Kidney capillary endothelial cell (primary cell): ENCODE measurements around the gene TXNL1.
"Not testable (repeated sequence)": the region's sequence is repeated elsewhere in the genome, so short reads cannot be mapped to it uniquely, and the experiment has no call there.

ENCODE experiments used
- DNase-seq: peaks from one replicate; pipeline ENCODE4 v3.0.0-alpha.2; 2018; ENCODE audit warnings: low spot score

TXNL1 gene

DNA sequence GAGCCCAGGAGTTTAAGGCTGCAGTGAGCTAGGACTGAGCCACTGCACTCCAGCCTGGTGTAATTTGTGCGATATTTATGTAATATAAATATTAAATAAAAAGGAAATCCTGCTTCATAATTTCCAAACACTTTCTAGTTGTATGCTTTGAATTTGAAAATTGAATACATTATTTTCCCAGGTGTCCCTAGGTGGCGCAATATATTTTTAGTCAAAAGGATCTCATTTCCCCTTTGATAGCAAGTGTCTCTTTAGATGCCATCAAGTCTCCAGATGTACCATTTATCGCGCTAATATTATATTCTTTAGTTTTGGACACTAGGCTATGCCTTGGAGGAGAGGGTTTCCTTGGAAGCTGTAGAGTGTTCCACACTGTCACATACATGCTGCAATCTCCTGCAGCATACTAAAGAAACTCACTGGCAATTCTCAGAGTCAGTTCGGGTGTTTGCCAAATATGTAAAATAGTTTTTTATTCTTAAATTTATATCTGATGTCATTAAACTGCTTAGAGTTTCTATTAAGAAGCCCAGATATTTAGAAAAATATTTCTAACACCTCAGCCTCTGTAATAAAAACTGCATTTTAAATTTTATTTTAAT lies 7.1 kb upstream of the TXNL1 start:
- DNase-seq = no peak

GRCh38 chr18:56643381-56643780 lies 5.0 kb upstream of the TXNL1 start:
- no peak for DNase-seq

- peak; percentile 52 for DNase-seq
These were observed 3.4 kb upstream of the TXNL1 start for GRCh38 chr18:56641714-56642337.

DNA sequence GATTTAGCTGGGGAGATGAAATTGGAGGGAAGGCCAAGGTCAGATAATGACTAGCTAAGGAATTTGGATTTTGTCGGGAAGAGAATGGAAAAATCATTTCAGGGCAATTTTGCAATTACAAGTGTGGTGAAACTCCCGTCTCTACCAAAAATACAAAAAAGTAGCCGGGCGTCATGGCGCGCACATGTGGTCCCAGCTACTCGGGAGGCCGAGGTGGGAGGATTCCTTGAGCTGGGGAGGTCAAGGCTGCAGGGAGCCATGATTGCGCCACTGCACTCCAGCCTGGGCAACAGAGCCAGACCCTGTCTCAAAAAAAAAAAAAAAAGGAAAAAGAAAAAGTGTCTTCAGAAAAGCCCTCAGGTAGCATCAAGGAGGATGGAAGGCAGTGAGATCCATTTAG lies 1.2 kb upstream of the TXNL1 start:
- no peak for DNase-seq

GRCh38 chr18:56639104-56639381 lies 651 bp upstream of the TXNL1 start:
- DNase-seq = no peak

DNA sequence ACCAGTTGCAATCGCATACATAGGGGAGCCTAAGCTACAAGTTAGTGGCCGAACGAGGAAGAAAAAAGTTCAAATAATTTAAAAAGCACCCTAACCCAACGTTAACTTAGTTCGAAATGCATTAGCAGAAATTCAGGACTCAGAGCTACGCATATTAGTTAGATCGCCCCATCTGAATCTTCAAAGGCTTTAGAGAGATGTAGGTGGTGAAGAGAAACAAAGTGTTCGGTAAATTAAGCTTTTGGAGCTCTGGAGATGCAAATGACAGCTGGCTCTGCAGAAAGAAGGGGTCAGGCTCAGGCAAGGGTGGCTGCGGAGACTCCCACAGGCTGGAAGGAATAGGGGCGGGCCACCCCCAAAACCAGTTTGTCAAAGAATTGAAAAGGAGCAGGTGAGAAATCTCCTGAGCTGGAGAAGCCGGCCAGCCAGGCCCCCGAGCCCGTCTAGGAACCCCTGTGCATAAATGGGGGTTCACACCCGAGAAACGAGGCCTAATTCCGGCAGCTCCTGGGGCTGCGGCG lies 621 bp downstream of the TXNL1 start:
- peak; percentile 21 for DNase-seq

- peak; percentile 28 for DNase-seq
These were observed 1.2 kb downstream of the TXNL1 start for GRCh38 chr18:56637176-56637575.

GRCh38 chr18:56635007-56635406 lies 3.4 kb downstream of the TXNL1 start:
- no peak for DNase-seq

DNA sequence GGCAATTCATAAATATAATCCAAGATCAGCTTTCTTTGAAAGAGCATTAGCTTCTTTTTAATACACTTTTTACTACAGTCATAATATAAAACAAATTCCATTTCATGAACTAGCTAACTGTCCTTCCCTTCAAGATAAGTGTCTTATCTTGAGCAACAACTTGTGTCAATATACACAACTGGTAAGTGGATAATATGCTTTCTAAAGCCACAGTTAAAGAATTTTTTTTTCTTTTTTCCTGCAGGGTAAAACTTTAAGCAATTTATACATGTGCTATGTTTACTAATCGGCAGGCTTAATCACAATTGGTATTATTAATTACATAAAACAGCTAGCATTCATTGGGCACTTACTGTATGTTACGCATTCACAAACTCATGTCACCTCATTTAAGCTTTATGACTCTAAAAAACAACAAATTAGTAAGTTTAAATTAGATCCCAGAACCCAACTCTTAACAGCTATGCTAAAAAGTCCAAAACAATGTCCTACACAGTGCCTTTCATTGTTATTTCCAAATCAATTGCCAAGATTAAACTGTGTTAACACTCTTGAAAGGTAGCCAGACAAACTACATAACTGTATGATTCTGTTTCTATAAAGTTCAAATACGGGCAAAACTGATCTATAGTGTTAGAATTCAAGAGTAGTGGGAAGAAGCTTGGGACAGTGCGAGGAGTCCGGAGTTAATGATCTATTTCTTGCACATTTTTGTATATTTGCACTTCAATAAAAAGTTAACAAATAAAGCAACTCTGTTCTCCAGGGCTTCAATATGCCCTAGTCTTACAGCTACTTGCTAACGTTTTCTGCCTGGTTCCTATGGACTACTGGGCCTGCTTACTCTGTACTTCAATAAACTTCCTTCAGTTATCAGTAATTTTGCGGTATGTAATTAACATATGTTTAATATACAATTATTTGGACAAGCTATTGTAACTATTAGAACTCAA lies 6.0 kb downstream of the TXNL1 start:
- no peak for DNase-seq

GRCh38 chr18:56627991-56628390 lies 10.4 kb downstream of the TXNL1 start:
- DNase-seq = no peak

- no peak for DNase-seq
These were observed 22.5 kb downstream of the TXNL1 start for GRCh38 chr18:56615738-56616520.

GRCh38 chr18:56606618-56607017 lies 31.8 kb downstream of the TXNL1 start:
- DNase-seq = no peak

- DNase-seq = no peak
These were observed 40.0 kb downstream of the TXNL1 start for GRCh38 chr18:56598422-56598821.

- DNase-seq = no peak
These were observed 44.5 kb downstream of the TXNL1 start for GRCh38 chr18:56593906-56594305.

- DNase-seq = no peak
These were observed 58.4 kb downstream of the TXNL1 start for GRCh38 chr18:56580026-56580425.

GRCh38 chr18:56579451-56579850 lies 58.9 kb downstream of the TXNL1 start:
- DNase-seq = no peak

GRCh38 chr18:56576826-56577573 lies 61.4 kb downstream of the TXNL1 start:
- DNase-seq = peak; percentile 35

DNA sequence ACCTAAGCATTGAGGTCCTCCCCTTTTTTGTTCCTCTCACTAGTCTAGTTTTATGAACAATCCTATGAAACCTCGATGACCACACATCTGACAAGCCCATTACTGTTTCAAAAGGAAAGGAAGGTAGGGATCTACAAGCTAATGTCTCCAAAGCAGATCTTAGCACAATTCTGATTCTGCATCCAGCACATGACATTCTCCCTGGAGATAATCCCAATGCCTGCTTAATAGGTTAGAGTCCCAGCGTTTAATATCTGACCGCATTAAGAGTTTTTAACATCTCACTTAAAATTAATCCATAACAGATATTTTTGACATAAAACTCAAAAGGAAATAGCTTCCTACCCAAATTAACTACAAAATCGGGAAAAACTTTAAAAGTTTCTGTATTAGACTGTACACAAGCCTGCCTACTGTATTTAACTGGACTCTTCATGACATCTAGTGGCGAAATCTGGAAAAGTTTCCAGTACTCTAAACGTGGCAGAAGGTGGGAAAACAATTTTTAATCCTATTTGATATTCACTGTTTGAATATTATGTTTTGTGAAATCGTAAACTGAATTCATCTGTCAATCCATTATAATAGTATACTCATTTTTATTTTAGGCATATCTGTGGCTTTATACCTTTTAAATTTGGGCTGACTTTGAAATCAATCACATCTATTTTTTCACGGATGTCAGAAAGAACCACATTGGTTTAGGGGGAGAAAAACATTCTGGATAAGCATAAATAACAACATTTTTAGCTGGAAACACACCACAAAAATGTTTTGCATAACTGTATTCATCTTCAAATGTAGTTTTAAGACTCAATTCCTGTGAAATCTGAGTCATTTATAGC lies 62.4 kb downstream of the TXNL1 start:
- peak; percentile 67 for DNase-seq

DNA sequence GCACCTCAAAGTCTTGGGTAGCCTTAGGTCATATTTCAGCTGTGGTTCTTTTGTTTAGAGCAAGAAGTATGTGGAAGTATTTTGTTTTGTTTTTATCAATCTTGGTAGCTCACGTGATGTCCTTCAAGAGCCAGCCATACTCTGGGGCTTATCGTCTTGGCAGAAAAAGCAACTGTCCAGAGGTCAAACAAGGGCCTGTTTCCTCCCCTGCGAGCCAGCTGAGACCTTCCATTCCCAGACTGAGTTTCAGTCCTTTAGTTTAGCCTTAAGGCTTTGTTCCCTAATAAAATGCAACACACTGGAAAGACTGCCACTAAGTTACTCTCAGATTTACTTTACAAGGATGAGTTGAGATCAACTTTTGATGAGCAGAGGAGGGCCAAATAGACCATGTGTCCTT lies 63.5 kb downstream of the TXNL1 start:
- no peak for DNase-seq

DNA sequence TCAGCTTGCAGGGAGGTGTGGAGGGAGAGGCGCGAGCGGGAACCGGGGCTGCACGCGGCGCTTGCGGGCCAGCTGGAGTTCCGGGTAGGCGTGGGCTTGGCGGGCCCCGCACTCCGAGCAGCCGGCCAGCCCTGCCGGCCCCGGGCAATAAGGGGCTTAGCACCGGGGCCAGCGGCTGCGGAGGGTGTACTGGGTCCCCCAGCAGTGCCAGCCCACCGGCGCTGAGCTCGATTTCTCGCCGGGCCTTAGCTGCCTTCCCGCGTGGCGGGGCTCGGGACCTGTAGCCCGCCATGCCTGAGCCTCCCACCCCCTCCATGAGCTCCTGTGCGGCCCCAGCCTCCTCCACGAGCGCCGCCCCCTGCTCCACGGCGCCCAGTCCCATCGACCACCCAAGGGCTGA lies 66.1 kb downstream of the TXNL1 start:
- not testable (repeated sequence) for DNase-seq

GRCh38 chr18:56570978-56571377 lies 67.4 kb downstream of the TXNL1 start:
- DNase-seq = no peak
